GM19324 (cell line): ENCODE data around the gene PRR33.
"Not testable (repeated sequence)": the region's sequence is repeated elsewhere in the genome, so short reads cannot be mapped to it uniquely, and the experiment has no call there.

Experiments
- ATAC-seq: cut with Tn5 transposase; IDR thresholded peaks from one replicate; pipeline ENCODE4 v1.9.1; 2021; ENCODE audit warnings: mild to moderate bottlenecking, moderate library complexity; ENCODE audit not compliant: unreplicated experiment, low FRiP score

The PRR33 gene

DNA sequence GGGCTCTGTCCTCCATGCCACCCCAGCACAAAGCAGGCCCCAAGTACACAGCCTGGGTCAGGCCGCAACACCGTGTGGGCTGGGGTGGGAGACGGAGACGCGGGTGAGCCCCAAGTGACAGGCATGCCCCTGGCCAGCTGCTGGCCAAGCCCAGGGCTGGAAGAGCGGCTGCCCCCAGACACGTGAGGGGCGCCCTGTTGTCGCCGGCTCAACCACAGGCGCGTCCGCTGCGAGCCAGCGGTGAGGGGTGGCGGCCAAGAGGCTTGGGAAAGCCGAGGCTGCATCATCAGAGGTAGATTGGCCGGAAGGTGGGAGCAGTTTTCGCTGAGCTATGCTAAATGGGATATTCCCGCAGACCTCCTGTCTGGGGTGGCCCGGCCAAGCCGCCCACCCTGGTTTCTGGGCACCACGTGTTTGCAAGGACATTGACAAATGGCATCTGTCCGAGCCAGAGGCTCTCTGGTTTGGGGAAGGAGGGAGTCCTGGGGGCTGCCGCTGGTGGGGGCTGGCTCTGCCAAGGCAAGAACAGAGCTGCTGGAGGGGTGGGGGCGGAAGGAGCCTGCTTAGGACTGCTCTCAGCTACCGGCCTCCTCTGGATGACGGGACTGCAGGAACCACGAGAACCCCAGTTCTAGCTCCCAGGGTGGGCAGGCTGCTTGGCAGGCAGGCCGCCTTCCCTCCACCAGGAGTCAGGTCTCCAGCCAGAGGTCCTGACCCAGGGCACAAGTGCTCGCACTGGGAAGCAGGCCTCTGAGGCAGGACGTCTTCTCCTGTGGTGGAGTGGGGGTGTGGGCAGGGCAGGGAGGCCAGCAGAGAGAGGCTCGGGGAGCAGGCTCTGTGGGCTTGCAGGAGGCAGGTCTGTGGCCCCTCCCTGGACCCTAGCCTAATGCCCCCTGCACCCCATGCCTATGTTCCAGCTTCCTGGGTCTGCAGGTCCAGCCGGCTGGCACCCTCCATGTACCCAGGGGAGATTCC, 552 bp downstream of the PRR33 start:
- ATAC-seq = no peak

DNA sequence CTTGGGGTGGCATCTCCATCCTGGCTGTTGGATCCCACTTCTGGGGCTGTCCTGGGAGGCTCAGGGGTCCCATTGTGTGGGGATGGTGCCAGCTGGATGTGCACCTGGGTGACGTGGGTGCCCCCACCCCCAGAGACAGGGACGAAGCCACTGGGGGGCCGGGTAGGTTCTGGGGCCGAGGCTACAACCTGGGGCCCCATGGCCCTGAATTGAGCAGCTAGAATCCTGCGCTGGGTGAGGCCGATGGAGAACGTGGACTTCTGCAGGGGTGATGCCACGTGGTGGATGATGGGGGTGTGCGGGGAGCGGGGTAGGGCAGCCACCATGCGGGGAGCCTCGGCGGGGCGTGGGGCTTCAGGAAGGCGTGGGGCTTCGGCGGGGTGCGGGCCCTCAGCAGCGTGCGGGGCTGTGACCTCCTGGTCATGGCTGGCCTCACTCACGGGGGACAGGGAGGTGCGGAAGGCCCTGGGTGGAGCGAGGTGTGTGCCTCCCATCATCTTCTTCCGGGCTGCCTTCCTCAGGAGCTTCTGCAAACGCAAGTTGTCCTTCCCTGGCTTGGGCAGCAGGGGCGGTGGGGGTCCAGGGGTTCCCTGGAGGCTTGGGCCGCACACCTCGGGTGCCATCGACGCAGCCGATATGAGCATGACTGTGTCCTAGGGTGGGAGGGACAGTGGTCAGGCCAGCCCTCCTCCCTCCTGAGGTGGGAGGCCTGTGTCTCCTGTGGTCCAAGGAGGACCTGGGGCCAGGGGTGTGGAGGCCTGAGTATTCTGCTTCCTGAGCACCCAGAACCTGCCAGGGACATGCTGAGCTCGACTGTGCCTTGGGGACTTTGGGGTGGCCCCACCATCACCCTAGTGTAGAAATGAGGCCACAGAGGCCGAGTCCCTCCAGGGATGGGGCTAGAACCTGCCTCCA, 1.5 kb downstream of the PRR33 start:
- ATAC-seq = no peak

DNA sequence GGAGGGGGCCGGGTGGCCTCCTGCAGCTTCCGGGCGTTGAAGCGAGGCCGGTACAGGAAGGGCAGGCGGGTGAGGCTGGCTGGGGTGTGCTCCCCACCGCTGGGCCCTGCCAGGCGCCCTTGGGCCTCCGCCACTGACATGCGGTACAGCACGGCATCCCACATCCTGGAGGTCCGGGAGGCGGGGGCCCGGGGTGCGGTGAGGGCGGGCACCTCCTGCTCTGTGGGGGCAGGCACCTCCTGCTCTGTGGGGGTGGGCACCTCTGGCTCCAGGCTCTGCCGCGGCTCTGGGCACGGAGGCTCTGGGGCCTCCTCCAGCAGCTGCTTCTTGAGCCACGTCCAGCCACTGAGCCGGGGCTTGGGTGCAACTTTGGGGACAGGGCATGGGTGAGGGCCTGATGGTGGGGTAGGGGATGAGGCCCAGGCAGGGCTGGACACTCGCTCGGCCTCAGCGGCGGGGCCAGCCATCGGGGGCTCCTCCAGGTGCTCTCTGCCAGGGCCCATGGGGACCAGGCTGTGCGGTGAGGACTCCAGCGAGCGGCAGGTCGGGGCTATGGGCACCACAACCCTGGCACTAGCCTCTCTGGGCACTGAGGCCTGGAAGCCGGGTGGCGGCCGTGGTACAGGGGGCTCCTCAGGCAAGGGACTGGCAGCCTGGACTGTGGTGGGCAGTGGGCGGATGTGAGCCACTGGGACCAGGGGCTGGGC, 2.3 kb downstream of the PRR33 start:
- ATAC-seq = no peak

DNA sequence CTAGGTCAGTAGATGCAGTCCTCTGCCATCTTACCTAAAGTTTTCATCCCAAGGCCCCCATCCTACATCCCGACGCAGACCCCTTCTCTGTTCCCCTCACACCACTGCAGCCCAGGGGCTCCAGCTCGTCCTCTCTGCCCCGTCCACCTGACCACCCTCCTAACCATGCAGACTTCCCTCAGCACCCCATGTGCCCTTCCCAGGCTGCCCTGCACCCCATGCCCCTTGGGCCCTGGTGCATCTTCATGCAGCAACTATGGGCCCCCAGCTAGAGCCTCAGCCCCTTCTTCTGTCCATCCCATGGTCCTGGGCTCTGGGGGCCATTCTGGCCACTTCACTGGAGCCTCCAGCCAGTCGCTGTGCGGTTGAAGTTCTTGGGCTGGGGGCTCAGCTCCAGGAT, 2.9 kb downstream of the PRR33 start:
- ATAC-seq = no peak

DNA sequence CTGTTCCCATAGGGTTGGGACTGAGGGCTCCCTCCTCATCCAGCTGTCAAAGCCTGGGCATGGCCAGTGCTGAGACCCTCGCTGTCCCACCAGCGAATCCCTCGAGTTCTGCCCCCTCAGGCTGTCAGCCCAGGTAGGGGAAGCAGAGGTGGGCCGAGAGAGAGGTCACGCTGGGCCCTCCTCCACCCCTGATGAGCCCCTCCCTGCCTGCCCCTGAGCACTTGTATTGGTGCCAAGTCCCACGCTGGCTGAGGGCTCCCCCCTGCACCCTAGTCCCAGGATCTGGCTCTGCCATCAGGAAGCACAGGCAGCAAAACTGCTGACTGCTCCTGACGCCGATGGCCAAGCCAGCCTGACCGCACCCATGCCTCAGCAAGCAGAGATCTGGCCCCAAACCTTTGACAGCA, 3.3 kb downstream of the PRR33 start:
- ATAC-seq = no peak

DNA sequence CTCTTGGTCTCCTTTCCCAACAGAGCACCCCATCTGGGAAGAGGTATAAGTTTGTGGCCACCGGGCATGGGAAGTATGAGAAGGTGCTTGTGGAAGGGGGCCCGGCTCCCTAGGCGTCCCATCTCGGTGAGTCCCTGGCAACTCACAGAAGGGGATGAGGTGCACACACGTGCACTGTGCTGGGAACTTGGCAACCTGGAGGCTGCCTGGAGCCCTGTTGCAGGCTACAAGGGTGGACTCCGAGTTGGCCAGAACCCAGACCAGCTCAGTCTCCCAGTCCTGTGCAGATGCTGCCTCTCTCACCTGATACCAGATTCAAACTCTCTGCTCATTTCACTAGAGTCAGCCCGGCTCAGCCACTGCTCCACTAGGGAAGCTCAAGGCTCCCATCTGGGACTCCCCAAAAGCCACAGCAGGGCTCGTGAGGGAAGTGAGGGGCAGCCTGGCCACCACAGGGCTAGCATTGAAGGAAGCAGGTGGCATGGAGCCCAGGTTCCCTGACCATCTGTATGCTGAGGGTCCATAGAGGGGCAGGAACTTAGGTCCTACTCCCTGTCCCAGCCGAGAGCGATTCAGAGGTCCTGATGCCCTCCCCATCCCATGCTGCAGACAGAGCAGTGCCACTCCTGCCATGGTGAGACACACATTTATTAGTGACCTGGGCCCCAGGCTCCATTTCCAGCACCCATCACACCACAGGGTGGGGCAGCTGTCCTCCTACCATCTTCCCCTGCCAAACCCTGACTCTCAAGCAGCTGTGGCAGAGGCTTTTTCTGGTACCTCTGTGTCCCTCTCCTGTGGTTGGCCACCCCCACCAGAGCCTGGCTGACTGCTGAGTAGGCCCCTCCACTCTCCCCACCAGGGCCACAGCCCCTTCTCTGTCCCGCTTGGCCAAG, 4.0 kb downstream of the PRR33 start:
- ATAC-seq = no peak

DNA sequence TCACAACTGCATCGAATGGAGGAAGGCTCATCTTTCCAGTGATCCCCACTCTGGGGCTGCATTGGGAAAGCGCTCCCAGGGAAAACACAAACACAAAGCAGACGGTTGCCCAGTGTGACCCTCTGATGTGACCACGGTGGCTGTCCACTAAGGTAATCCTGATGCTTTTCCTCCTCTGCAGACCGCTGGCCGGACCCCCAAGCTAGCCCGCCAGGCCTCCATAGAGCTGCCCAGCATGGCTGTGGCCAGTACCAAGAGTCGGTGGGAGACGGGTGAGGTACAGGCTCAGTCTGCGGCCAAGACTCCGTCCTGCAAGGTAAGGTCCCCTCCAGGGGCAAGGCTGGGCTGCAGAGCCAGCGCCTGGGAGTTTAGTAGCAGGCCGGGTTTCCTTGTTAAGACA, 5.1 kb downstream of the PRR33 start:
- ATAC-seq = not testable (repeated sequence)

DNA sequence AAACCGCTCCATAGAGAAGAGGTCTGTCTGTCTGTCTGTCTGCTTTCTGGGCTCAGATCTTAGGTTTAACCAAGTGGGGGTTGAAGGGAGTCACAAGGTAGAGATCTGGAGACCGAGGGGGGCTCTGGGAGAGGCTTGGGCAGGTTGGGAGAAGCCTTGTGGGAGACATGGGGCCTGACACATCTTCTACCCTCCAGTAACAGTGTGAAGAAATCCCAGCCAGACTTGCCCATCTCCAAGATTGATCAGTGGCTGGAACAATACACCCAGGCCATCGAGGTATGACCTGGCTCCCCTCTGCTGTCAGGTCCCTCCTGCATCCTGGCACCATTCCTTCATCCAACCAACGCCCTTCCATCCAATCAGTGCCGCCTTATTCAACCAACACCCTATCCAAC, 7.4 kb downstream of the PRR33 start:
- no peak for ATAC-seq

DNA sequence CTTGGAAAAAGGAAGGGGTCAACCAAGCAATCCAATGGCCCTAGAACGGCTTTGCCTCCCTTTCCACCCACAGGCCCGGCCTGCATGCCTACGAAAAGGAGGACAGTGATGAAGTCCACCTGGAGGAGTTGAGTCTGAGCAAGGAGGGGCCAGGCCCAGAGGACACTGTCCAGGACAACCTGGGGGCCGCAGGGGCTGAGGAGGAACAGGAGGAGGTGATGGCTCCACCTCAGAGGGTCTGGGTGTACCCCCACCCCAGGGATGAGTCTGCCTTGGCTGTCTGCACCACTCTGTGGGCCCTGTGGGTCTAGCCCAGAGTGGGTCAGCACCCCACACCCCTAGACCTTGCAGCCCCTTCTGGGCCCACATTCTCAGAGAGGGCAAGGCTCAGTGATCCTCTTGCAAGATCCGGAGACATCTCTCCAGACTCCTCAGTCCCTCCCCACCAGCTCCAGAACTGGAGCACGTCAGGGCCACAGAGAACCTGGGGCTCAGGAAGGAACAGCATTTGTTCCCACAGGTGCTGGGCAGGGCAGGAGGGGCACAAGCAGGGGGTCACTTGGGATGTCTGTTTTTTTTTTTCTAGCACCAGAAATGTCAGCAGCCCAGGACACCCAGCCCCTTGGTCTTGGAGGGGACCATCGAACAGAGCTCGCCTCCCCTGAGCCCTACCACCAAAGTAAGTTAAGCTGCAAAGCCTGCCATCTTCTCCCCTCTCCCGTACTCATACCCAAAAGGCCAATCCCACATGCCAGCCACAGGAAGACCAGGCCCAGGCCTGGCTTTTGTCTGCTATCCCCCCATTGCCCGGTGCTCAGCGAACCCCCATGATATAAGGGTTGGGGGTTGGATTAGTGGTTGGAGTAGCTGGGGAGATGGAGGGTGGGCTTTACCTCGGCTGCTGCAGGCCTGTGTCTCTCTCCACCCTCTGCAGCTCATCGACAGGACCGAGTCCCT, 8.1 kb downstream of the PRR33 start:
- ATAC-seq = no peak

DNA sequence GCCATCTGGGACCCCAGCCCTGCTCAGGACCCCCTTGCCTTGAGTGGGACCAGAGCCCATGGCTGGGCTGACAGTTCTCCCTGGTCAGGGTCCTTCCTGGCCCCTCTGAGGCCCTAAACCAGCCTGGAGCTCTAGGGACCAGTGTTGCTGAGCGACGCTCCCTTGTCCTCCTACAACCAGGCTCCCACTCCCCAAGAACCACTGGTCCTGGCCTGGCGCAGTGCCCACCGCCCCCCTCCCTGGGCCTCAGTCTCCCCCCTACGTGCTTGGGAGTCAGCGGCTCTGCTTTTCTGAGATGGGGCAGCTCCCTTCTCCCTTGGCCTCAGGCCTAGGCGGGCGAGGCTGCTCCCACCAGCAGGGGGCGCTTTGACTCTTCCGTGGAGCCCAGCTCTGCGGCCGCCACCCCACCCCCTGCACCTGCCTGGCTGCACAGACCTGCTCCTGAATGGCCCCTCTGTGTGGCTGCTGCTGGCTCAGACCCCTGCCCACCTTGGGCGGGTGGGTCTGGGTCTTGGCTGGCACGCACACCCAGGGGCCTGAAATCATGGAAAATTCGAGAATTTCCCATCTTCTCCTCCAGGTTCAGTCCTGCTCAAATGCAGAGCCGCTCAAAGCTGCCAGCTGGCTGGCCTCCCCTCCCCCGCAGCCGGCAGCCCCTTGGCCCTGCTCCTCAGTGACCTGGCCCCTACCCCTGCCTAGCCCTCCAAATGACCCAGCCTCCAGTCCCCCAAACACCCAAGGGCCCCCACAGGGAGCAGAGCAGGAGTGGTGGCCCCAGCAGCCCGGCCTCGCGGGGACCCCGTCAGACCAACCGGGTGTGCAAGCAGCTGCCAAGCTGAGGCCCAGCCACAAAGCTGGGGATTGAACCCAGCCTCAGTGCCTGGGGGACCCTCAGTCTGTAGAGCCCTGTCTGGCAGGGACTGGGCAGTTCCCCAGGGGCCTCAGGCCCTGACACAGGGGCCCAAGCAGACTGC, 9.1 kb downstream of the PRR33 start:
- no peak for ATAC-seq

DNA sequence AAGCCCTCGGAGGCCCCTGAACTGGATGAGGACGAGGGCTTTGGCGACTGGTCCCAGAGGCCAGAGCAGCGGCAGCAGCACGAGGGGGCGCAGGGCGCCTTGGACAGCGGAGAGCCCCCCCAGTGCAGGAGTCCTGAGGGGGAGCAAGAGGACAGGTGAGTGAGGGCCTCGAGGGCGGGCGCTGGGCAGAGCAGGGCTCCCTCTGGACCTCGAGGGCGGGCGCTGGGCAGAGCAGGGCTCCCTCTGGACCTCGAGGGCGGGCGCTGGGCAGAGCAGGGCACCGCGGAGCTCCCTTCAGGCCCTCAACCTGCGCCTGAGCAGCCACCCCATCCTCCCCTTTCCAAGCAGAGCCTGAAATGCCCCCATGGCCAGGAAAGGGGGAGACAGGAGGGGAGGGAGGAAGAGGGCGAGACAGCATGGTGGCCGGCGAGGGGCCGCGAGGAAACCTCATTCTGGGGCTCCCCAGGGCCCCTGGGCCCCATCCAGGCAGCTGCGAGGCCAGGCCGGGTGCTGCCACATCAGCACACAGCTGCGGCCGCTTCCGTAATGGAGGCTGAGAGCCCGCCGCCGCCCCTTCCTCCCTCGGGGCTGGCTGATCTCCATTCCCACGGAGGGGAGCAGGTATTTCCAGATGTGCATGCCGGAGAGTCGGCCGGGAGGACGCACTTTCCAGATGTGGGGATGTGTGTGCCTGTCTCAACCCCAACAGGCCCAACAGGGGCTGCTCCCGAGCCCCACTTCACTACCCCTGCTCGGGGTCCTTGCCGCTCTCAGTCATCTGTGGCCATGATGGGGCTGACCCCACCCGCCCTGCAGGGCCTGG, 10.0 kb downstream of the PRR33 start:
- ATAC-seq = no peak

DNA sequence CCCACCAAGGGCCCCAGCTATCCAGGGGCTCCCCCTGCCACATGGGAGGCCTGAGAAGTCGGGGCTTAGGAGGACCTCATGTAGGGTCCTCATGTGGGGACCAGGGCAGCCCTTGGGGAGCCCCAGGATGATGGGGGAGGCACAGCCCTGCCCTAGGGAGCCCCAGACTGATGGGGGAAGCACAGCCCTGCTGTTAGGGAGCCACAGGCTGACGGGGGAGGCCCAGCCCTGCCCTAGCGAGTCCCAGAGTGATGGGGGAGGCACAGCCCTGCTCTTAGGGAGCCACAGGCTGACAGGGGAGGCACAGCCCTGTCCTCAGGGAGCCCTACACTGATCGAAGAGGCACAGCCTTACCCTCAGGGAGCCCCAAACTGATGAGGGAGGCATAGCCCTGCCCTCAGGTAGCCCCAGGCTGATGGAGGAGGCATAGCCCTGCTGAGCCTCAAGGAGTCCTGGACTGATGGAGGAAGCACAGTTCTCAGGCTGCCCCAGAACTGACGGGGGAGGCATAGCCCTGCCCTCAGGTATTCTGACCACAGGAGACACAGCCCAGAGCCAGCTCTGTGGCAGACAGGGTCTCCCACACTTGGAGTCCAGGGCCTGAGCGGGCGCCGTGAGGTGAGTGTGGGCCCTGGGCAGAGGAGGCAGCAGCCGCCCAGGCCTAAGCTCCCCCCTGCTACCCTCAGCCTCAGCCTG, 10.8 kb downstream of the PRR33 start:
- ATAC-seq = no peak

DNA sequence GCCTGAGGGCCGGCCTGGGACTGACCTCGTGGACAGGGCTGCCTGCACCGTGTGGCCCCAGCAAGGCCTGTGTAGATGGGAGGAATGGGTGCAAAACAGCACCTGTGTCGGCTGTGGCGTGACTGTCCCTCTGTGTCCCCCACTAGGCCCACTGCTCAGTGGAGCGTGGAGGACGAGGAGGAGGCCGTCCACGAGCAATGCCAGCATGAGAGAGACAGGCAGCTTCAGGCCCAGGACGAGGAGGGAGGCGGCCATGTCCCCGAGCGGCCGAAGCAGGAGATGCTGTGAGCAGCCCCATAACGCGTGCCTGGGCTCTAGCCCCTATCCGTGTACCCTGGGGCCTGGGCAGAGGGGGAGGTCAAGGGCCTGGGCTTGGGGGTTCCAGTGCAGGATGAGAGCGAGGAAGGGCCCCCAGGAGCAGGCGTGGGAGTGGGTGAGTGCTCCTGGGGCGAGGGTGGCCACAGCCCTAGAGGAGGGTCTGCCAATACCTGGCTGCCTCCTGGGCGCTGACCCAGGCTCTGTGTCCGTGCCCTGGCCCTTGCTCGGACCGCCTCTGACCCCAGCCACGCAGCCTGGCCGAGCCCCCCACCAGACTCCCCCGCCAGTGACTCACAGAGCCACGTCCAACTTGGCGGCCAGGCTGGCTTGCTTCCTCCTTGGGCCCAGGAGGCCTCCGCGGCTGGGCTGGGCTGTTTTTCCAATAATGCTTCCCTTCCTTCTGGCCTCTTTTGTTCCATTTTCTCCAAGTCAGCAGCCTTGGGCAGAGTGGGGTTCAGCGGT, 11.6 kb downstream of the PRR33 start:
- no peak for ATAC-seq

DNA sequence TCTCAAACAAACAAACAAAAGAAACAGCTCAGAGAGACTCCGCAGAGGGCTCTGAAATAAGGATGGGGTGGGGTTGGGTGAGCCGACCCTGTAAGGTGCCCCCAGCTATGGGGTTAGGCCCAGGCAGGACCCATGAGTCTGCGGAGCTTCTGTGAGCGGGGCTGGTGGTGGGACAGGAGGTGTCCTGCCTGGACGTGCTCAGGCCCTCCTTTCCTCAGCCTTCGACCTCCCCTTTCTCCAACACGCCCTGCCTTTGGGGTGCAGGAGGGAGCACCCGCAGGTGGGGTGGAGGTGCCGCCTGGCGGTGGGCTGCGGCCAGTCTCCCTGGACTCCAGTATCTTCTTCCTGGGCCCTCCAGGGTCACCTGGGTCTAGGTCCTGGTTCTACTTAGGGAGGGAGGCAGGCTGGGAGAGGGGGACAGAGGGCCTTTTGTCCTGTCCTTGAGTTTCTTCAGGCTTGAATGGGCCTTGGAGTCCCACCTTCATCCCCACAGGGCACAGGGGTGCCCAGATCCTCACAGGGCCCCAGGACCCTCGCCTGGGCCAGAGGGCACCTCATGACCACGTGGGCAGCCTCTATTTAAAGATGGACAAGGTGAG, 12.3 kb downstream of the PRR33 start:
- no peak for ATAC-seq
